Tibial nerve (tissue), 3 donors: ENCODE results near the gene TMEM97.

Experiments used
- CTCF ChIP-seq, 5 experiments: fragments of 200-600 bp in 3 of 5; fragments of 450-650 bp in 2 of 5; sonication (generic) in 3 of 5; IDR thresholded peaks; one replicate each; pipeline ENCODE4 v1.5.1; 2016 to 2019; ENCODE audit warnings: antibody characterized with exemption in 5 of 5, mild to moderate bottlenecking in 3 of 5, moderate library complexity in 2 of 5
- POLR2A ChIP-seq, 2 donors: fragments of 450-650 bp; IDR thresholded peaks; one replicate each; pipeline ENCODE4 v1.6.1; 2017; ENCODE audit warnings: antibody characterized with exemption in 2 of 2, mild to moderate bottlenecking in 2 of 2, moderate library complexity in 2 of 2

GRCh38 chr17:28280826-28281225, 38.2 kb upstream of the TMEM97 start:
- TF ChIP-seq CTCF (IDR thresholded peaks at IDR 0.05) (no peak), POLR2A (IDR thresholded peaks at IDR 0.05) (no peak)
